HS-27A (cell line): Measurements from ENCODE around the gene GATA5.

Experiments
- DNase-seq: peaks from one replicate; pipeline ENCODE4 v3.0.0-alpha.2; 2012; ENCODE audit warnings: low read depth, missing footprints

GATA5 gene

GRCh38 chr20:62472941-62473585, 2.7 kb downstream of the GATA5 start:
- DNase-seq: no peak

DNA sequence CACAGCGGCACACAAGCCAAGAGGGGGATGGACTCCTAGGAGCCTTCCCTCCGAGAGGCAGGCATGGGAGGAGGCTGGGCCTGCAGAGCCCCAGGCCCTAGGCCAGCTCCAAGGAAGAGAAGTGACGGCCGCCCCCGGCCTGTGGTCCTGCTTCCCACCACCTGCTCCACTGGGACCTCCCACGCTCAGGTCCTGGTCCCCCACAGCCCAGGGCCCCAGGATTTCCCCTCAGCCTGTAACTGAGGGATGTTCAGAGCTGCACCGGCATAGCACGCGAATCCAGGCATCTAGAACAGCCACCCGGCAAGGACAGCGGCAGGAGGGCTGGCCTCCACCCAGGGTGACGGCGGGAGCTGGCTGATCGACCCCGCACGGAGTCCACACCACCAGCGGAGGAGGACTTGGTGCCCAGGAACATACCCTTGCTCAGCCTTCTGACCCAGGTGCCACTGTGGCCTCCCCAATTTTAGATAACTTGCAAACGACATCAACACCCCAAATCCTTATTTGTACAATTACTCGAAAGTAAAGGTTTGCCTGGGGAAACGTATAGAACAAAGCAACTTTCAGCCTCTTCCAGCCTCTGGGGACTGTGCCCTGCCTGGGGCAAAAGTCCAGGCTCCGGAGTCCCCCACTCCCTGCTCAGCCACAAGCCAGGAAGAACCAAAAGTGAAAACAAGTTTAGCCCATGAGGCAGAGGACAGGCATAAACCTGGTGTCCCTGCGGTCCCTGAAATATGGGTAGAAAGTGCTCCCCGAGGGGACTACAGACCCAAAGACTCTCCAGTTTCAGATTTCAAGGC, 3.5 kb downstream of the GATA5 start:
- no peak for DNase-seq

DNA sequence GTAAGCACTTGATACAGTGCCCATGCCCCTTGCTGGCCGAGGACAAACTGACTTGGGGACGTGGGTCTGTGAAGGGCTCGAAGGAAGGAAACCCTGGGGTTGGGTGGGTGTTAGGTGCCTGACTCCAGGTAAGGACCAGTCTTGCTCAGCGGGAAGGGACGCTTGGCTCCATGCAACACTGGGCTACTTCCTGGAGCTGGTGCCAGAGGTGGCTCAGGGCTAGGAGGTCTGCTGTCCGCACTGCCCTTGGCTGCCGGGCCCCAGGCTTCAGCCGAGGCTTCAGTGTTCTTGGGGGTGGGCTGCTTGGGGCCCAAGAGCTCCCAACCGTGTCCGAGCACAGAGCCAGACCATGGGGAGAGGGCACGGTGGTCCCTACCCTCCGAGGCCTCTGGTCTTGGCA, 5.3 kb downstream of the GATA5 start:
- DNase-seq: no peak

DNA sequence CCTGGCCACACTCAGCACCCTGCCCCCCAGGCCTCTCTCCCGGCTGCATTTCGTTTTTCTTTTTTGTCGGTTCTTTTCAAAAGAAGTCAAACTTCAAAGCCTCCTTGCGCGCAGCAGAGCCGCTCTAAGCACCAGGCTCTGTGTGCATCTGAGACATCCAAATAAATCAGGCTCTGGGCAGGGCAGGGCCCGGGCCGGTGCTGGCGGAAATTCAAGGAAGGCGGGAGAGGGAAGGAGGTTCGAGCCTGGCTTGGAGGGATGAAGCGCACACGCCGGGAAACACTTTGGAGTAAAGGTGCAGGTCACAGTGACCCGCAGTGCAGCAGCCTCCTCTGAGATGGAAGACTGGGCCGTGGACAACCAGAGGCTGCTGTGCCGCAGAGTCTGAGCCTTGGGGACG, 5.8 kb downstream of the GATA5 start:
- DNase-seq: no peak

GRCh38 chr20:62469352-62469751, 6.4 kb downstream of the GATA5 start:
- DNase-seq: no peak

- DNase-seq: no peak
Observed at GRCh38 chr20:62466806-62467537, 8.8 kb downstream of the GATA5 start.

DNA sequence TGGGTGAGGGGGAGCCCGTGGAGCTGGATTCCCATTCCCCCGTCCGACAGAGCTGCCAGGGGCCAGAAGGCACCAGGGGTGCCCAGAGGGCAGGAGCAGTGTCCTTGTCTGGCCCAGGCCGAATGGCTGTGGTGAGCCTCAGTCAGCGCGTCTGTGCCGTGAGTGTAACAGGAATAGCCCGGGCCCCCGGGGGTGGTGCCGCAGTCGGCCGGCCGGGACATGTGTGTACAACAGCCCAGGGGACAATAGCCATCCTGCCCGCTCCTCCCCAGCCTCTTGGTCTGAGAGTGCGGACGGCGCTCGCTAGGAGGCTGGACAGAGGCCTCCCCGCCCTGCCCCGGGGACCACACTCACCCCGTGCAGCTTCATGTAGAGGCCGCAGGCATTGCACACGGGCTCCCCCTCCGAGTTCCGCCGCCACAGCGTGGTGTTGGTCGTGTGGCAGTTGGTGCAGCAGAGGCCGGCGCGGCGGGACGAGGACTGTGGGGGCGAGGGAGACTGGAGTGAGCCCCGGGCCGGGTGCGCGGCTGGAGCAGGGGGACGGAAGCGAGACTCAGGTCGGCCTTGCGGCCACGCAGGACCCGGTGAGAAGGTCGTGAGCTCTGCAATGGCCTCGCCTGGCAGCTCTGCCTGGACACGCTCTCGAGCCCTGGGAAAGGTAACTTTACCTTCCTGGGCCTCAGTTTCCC, 9.6 kb downstream of the GATA5 start:
- DNase-seq: no peak

DNA sequence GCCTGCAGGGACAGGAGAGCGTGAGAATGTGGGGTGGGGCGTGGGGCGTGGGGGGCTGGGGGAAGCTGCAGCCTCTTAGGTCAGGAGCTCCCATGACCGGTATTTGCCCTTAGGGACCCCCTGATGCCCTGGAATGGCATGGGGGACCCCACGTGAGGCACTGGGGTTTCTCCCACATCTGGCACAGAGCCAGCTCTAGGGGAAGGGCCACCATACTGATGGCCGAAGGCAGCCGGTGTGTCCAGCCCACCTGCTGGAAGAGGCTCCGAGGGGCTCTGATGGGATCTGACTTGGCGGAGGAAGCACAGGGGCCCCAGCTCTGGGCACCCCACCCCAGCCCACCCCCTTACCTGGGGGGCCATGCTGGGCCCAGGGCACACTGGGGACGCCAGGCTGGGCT, 10.8 kb downstream of the GATA5 start:
- DNase-seq: no peak

GRCh38 chr20:62464425-62464770, 11.4 kb downstream of the GATA5 start:
- no peak for DNase-seq

DNA sequence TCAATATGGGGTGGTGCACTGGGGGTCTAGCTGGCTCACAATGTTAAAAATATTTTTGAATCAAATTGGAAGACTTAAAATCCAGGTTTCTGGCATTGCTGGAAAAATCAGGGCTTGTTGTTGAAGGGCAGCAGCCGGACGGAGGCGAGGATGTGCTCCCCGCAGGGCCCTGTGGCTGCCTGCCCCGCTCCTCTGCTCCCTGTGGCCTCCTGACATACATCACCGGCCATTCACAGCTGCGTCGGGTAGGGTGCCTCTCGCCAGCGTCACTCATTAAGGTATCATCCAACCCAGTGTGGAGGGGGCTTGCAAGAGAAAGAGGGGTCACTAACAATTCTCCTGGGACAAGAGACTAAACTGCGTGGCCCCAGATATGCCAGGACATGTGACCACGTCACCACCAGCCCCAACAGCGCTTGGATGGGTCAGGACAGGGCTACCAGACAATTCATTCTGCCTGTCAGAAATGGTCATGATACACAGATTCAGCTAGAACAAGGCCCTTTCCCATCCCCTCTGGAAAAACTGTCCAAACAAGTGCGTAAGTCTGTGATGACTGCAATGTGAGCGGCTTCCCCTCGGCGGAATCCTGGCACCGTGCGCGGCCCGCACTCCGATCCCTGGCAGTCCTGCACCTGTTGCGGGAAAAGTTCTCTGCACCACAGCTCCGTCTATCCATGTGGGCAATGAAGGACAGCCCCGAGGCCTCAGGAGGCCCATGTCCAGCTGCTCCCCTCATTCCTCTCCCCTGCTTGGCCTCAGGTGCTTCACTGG, 12.0 kb downstream of the GATA5 start:
- DNase-seq: no peak

- no peak for DNase-seq
Observed at GRCh38 chr20:62462976-62463592, 12.7 kb downstream of the GATA5 start.

DNA sequence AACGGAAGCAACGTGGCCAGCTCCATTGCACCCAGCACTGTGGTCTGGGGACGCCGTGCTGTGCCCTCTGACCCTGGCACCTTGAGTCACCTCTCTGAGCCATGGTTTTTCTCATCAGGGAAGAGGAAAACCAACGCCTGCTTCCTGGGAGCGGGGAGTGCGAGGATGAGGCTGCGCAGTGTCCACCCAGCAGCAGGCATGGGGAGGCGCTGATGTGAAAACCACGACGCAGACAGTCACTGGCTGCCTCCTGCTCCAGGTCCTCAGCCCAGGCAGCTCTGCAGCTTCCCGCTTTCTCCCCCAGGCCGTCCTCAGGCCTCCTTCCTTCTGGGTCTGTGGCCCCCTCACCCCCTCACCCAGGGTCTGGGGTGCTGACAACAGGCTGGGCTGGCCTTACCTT, 14.0 kb downstream of the GATA5 start:
- DNase-seq: no peak

DNA sequence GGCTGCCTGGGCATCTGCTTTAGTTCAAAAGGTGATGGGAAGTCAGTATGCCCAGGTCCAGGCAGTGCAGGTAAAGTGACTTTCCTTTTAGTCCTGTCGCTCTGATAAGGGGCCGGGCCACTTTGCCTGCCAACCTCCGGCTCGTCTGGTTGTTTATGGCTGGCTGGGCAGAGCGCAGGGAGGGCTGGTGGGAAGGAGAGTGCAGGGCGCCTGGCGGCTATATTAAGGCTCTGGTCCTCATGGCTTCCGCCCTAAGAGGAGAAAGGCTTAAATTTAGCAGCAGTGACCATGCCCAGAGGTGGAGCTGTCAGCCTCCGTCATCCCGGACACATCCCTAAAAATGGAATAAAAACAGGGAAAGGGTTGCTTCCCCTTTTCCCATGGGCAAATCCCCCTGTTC, 14.6 kb downstream of the GATA5 start:
- no peak for DNase-seq

GRCh38 chr20:62460678-62461077, 15.1 kb downstream of the GATA5 start:
- DNase-seq: no peak

- no peak for DNase-seq
Observed at GRCh38 chr20:62459488-62459887, 16.3 kb downstream of the GATA5 start.

DNA sequence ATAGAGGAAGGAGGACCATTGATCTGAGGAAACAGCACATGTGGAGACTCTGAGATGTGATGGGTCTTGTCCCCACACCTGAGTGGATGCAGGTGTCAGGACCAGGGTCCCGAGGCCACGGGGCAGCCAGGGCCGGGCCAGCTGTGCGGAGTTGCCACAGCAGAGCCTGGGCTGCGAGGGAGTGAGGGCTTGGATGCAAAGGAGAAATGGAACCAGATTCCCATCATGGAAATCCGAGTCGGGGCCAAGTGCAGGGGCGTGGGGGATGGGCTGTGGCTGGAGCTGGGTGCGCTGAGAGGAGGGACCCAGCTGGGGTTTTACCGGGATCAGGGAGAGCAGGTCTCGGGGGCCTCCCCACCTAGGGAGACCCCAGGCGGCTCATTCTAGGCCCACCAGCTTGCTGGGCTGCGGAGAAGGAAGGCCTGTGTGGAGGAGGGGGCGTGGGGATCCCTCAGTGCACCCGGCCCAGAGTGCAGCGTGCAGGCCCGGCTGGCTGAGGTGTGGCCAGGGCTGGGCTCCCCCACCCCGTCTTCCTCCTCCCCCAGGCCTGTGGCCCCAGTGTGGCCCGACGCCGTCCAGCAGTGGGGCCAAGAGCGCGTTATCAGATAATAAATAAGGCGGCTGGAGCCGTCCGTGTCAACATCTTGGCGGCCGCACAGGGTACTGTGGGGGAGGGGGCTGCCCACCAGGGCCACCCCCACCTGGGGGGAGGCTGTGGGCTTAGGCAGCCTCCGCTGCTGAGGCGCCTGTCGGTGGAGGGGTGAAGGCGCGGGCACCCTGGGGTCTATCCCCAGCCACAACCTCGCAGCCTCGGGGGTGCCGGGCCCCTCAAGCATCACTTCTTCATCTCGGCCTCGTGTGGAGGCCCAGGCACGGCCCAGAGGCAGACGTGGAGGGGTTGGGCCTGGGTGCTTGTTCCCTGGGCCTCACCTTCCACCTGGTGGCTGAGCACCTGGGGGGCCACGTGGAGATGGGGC, 17.2 kb downstream of the GATA5 start:
- no peak for DNase-seq

DNA sequence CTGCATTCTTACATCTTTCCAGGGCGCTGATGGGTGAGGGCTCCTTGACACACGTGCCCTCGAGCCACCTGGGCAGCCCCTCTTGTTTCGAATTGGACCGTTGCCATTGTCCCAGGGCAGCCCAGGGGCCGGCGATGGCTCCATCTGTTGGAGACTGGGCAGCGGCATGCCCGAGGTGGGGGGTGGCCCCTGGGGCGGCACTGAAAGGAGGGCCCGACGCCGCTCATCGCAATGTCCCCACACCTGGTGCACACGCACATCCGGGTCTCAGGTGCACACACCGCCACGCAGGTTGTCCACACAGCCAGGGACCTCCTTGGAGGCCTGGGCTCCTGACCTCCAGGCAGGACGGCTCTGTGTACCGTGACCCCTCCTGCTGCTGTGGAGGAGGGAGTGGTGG, 18.0 kb downstream of the GATA5 start:
- DNase-seq: no peak

DNA sequence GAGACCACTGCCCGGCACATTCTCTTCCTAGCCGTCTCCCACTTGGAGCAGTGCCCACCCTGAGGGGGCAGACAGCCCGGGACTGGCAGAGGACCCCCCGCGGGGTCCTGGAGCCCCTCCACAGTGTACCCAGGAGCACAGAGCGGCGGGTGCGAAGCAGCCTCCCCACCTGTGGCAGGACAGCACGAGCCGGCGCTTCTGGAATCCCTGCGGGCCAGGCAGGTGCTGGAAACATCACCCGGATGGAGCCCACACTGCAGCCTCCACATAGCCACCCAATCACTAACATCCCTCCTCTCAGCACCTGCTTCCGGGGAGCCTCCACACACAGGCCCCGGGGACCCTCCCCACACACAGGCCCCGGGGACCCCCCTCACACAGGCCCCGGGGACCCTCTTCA, 18.7 kb downstream of the GATA5 start:
- no peak for DNase-seq

- no peak for DNase-seq
Observed at GRCh38 chr20:62455929-62456328, 19.9 kb downstream of the GATA5 start.
